GM12873 (cell line): ENCODE measurements around the gene HSBP1L1.

Experiments used
- CTCF ChIP-seq: IDR thresholded peaks from 2 replicates; pipeline ENCODE4 v1.5.1; 2012; ENCODE audit warnings: low read depth, mild to moderate bottlenecking, moderate library complexity, low read length, control low read depth; ENCODE audit not compliant: insufficient read depth; ENCODE audit errors: missing control alignments

The HSBP1L1 gene

GRCh38 chr18:79952996-79953559, 11.4 kb upstream of the HSBP1L1 start:
- no peak for TF ChIP-seq CTCF

GRCh38 chr18:79953971-79954651, 10.3 kb upstream of the HSBP1L1 start:
- no peak for TF ChIP-seq CTCF

- TF ChIP-seq CTCF, result no peak
Observed at GRCh38 chr18:79954791-79955190, 9.7 kb upstream of the HSBP1L1 start.

GRCh38 chr18:79955302-79956075, 9.0 kb upstream of the HSBP1L1 start:
- TF ChIP-seq CTCF, result no peak

- TF ChIP-seq CTCF, result no peak
Observed at GRCh38 chr18:79956276-79956675, 8.2 kb upstream of the HSBP1L1 start.

- no peak for TF ChIP-seq CTCF
Observed at GRCh38 chr18:79958981-79959380, 5.5 kb upstream of the HSBP1L1 start.

GRCh38 chr18:79960921-79961526, 3.4 kb upstream of the HSBP1L1 start:
- TF ChIP-seq CTCF, result no peak
